Common myeloid progenitor, CD34-positive (primary cell): ENCODE measurements around the gene PRKN.

ENCODE experiments used
- CTCF ChIA-PET: fragments of 350-600 bp; sonication (Branson Sonifier 250); formaldehyde crosslinking; loops from one replicate; lab custom pipeline; 2021; ENCODE audit warnings: antibody characterized with exemption; lab: Charles Lee
- POLR2A ChIA-PET: fragments of 350-600 bp; sonication (Branson Sonifier 250); formaldehyde crosslinking; loops from one replicate; lab custom pipeline; 2021; ENCODE audit warnings: antibody characterized with exemption; lab: Charles Lee
- DNase-seq, 3 donors: peaks; one replicate each; pipeline versions ENCODE4 v3.0.0 to v3.0.0-alpha.2; 2013
- H3K27ac ChIP-seq, 2 experiments: 1 replicate in 1 of 2; 2 replicates in 1 of 2; pipeline ENCODE4 v1.7.0; 2013; ENCODE audit warnings: inconsistent platforms in 2 of 2, low read length in 2 of 2, mild to moderate bottlenecking in 2 of 2, low read depth in 1 of 2, moderate library complexity in 1 of 2; ENCODE audit not compliant: severe bottlenecking in 2 of 2, insufficient read depth in 1 of 2, poor library complexity in 1 of 2
- H3K27me3 ChIP-seq, 5 experiments: replicated peaks in 2 of 5; 1 replicate in 3 of 5; 2 replicates in 2 of 5; pipeline versions ENCODE4 v1.6.1 to v1.7.0; 2013; ENCODE audit warnings: low read length in 4 of 5, mild to moderate bottlenecking in 2 of 5, moderate library complexity in 2 of 5, inconsistent platforms in 1 of 5; ENCODE audit not compliant: insufficient read depth in 5 of 5, control insufficient read depth in 4 of 5
- H3K36me3 ChIP-seq, 4 experiments: 1 replicate in 2 of 4; 2 replicates in 2 of 4; pipeline versions ENCODE4 v1.6.1 to v1.7.0; 2013; ENCODE audit warnings: low read length in 3 of 4, control low read depth in 1 of 4, mild to moderate bottlenecking in 1 of 4; ENCODE audit not compliant: control insufficient read depth in 4 of 4, insufficient read depth in 4 of 4
- H3K4me1 ChIP-seq, 4 experiments: 1 replicate in 3 of 4; 2 replicates in 1 of 4; pipeline versions ENCODE4 v1.6.1 to v1.7.1; 2013; ENCODE audit warnings: low read length in 3 of 4, mild to moderate bottlenecking in 3 of 4, control low read depth in 1 of 4, inconsistent platforms in 1 of 4, moderate library complexity in 1 of 4; ENCODE audit not compliant: control insufficient read depth in 4 of 4, insufficient read depth in 4 of 4; ENCODE audit errors: control extremely low read depth in 1 of 4
- H3K4me3 ChIP-seq, 7 experiments: 1 replicate in 4 of 7; 2 replicates in 3 of 7; pipeline versions ENCODE4 v1.5.1 to v1.7.0; 2013; ENCODE audit warnings: mild to moderate bottlenecking in 7 of 7, low read length in 6 of 7, moderate library complexity in 6 of 7, inconsistent platforms in 2 of 7, low read depth in 2 of 7, control low read depth in 1 of 7; ENCODE audit not compliant: insufficient read depth in 4 of 7, control insufficient read depth in 1 of 7; ENCODE audit errors: extremely low read depth in 1 of 7
- H3K9me3 ChIP-seq, 5 experiments: 1 replicate in 4 of 5; 2 replicates in 1 of 5; pipeline versions ENCODE4 v1.6.1 to v1.7.1; 2013; ENCODE audit warnings: low read length in 4 of 5, mild to moderate bottlenecking in 2 of 5, inconsistent platforms in 1 of 5, low read depth in 1 of 5, moderate library complexity in 1 of 5; ENCODE audit not compliant: control insufficient read depth in 4 of 5, insufficient read depth in 2 of 5; ENCODE audit errors: control extremely low read depth in 1 of 5
- WGBS: methylation state at CpG from one replicate; pipeline ENCODE4 v1.1.5; 2013; ENCODE audit not compliant: insufficient coverage; 5-methylcytosine and 5-hydroxymethylcytosine counted together

Gene PRKN

DNA sequence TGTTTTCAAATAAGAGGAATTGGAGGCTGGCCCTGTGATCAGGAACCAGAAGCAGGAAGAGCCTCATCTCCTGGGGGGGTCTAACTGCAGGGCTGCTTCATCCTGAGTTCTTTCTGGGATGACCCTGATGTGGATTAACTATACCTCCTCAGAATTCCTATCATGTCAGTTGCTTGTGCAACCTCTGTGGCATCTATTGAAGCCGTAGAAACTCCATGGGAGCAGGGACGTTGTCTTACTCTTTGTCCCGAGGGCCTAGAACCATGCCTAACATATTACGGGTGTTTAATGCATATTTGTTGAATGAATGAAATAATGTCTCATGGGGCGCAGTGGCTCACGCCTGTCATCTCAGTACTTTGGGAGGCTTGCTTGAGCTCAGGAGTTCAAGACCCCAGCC is 1343.6 kb downstream of the PRKN start:
- H3K4me1 ChIP-seq = no peaks in the 10 kb centered on the region
- H3K27ac ChIP-seq = no peak overlapping the region
- no peaks in the 10 kb centered on the region for H3K27me3 ChIP-seq
- WGBS = 91% methylated on average over 6 of the region's 6 CpGs
- DNase-seq = no peak
- peaks cover 0 to 7% (median 0%) of the 10 kb centered on the region in 5 experiments for H3K9me3 ChIP-seq
- POLR2A ChIA-PET = no interaction called here
- H3K4me3 ChIP-seq = no peak overlapping the region
- CTCF ChIA-PET = interaction anchor here (2.2 kb wide), 1 partner anchor 10 kb away, joined by 5 read pairs; no protein-coding TSS in a partner anchor
- H3K36me3 ChIP-seq = no peaks in the 10 kb centered on the region

DNA sequence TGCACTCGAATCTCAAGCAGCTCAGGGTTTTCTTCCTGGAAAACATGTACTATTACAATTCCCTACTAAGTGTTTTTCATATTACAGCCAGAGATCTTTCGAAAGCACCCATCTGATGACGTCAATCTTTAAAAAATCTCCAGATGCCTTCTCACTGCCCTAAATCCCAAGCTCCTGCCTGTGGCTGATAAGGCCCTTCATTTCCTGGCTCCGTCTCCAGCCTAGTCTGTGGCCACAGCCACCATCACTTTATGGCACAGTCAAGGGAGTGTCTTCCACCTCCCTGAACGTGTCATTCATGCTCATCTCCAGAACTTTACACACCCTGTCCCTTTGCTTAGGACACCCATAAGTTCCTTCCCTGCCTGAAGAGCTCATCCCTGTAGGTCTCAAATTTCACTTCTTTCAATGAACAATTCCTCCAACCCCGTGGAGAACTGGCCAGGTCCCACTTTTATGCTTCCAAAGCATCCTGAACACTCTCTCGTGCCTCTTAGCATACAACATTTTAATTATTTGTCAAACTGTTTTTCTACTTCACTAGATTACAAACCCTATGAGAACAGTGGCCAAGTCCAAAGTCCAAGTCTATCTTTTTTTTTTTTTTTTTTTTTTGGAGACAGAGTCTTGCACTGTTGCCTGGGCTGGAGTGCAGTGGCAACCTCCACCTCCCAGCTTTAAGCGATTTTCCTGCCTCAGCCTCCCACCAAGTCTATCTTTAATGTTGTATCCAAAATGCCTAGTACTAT is 1347.6 kb downstream of the PRKN start:
- 58% methylated on average over 6 of the region's 8 CpGs for WGBS
- DNase-seq = peak; percentile 27 to 39 (median 31)
- ChIA-PET CTCF (interaction anchor here (0.9 to 1.3 kb wide), 2 partner anchors 278 to 450 kb away, joined by 3 to 7 read pairs; no protein-coding TSS in a partner anchor), POLR2A (no interaction called here)
- Histone ChIP-seq H3K27ac (no peak overlapping the region), H3K9me3 (no peaks in the 10 kb centered on the region), H3K4me1 (no peaks in the 10 kb centered on the region), H3K36me3 (no peaks in the 10 kb centered on the region), H3K27me3 (no peaks in the 10 kb centered on the region), H3K4me3 (no peak overlapping the region)

- no peak overlapping the region for H3K27ac ChIP-seq
- no peak overlapping the region for H3K4me3 ChIP-seq
- ChIA-PET POLR2A (no interaction called here), CTCF (interaction anchor here (0.9 to 10.1 kb wide), 6 partner anchors 11 to 447 kb away, joined by 3 to 185 read pairs (median 7); no protein-coding TSS in a partner anchor)
- H3K9me3 ChIP-seq = no peaks in the 10 kb centered on the region
- no peaks in the 10 kb centered on the region for H3K36me3 ChIP-seq
- WGBS = 97% methylated on average over 8 of the region's 12 CpGs
- no peaks in the 10 kb centered on the region for H3K4me1 ChIP-seq
- no peaks in the 10 kb centered on the region for H3K27me3 ChIP-seq
- DNase-seq = no peak
Observed at GRCh38 chr6:161378115-161378514, 1349.5 kb downstream of the PRKN start.

GRCh38 chr6:161377116-161377515 is 1350.5 kb downstream of the PRKN start:
- H3K9me3 ChIP-seq = no peaks in the 10 kb centered on the region
- no peaks in the 10 kb centered on the region for H3K4me1 ChIP-seq
- whole genome bisulfite sequencing = 98% methylated on average over 13 of the region's 13 CpGs
- no peaks in the 10 kb centered on the region for H3K36me3 ChIP-seq
- no peak overlapping the region for H3K4me3 ChIP-seq
- ChIA-PET CTCF (interaction anchor here (2.7 to 10.1 kb wide), 3 partner anchors 226 to 446 kb away, joined by 11 to 185 read pairs (median 139); no protein-coding TSS in a partner anchor), POLR2A (no interaction called here)
- no peak overlapping the region for H3K27ac ChIP-seq
- DNase-seq = no peak
- no peaks in the 10 kb centered on the region for H3K27me3 ChIP-seq

GRCh38 chr6:161376367-161376766 is 1351.2 kb downstream of the PRKN start:
- no peaks in the 10 kb centered on the region for H3K4me1 ChIP-seq
- WGBS = over 99% methylated on average over 10 of the region's 11 CpGs
- no peaks in the 10 kb centered on the region for H3K9me3 ChIP-seq
- no peaks in the 10 kb centered on the region for H3K36me3 ChIP-seq
- ChIA-PET POLR2A (no interaction called here), CTCF (interaction anchor here (2.7 to 10.1 kb wide), 3 partner anchors 226 to 445 kb away, joined by 11 to 185 read pairs (median 139); no protein-coding TSS in a partner anchor)
- DNase-seq = no peak
- H3K4me3 ChIP-seq = no peak overlapping the region
- H3K27ac ChIP-seq = no peak overlapping the region
- no peaks in the 10 kb centered on the region for H3K27me3 ChIP-seq

- CTCF ChIA-PET = interaction anchor here (1.0 to 10.1 kb wide), 7 partner anchors 10 to 444 kb away, joined by 3 to 185 read pairs (median 5); no protein-coding TSS in a partner anchor
- WGBS = 88% methylated on average over 26 of the region's 32 CpGs
Observed at GRCh38 chr6:161374971-161375873, 1352.3 kb downstream of the PRKN start.

More at GRCh38 chr6:161374971-161375873, 1352.3 kb downstream of the PRKN start:
- H3K27ac ChIP-seq = no peak overlapping the region
- no peaks in the 10 kb centered on the region for H3K9me3 ChIP-seq
- H3K4me3 ChIP-seq = no peak overlapping the region
- no peak for DNase-seq
- H3K27me3 ChIP-seq = no peaks in the 10 kb centered on the region
- POLR2A ChIA-PET = interaction anchor here (0.6 to 0.7 kb wide), 2 partner anchors 149 to 1961 kb away, joined by 3 read pairs; no protein-coding TSS in a partner anchor
- no peaks in the 10 kb centered on the region for H3K36me3 ChIP-seq
- H3K4me1 ChIP-seq = no peaks in the 10 kb centered on the region
